Measurements from ENCODE around the gene THOC6. TPM values are rescaled to one million over a fixed set of nuclear protein-coding genes. Genes with fewer than 3 reads are reported as not detected.

THOC6 gene
- total and polyA plus RNA-seq, 9 of the 15 experiments (the other 6 are each of a cell fraction or from before 2014, with no cell fraction given): 2.5 to 65.4 (median 42.3) TPM

GRCh38 chr16:2981177-2981898, 42.5 kb upstream of the THOC6 start (continued):
- peak in 1 of 2 experiments; percentile 61; a peak in 1 of 4 replicates for TF ChIP-seq ZNF639 (CRISPR knock-in tag; conservative IDR thresholded peaks at IDR 0.05 in 1 of 2, IDR thresholded peaks at IDR 0.05 in 1 of 2)
- TF ChIP-seq SMARCA4 (IDR thresholded peaks at IDR 0.05): peak; percentile 71; the same call in 1 of the 2 replicates
- peak; percentile 67; the same call in 1 of the 2 replicates for TF ChIP-seq POLR2H (tag; IDR thresholded peaks at IDR 0.05; ENCODE audit: low read depth)
- peak; percentile 4 for TF ChIP-seq RBM39 (optimal IDR thresholded peaks at IDR 0.05; ENCODE audit: low read depth, low read length)
- TF ChIP-seq ZNF512 (tag; IDR thresholded peaks at IDR 0.05): no peak
- no peak for TF ChIP-seq ZZZ3 (IDR thresholded peaks at IDR 0.05)
- TF ChIP-seq ZNF551 (CRISPR knock-in tag; IDR thresholded peaks at IDR 0.05): no peak
- no peak for TF ChIP-seq ZNF778 (CRISPR knock-in tag; IDR thresholded peaks at IDR 0.05)

Measured in K562 (cell line).